GM12878 (cell line): ENCODE measurements around the gene DNAJB6. TPM values are rescaled to one million over a fixed set of nuclear protein-coding genes. Genes with fewer than 3 reads are reported as not detected.

Source experiments
- CBX3 ChIP-seq: fragments of 200-600 bp; sonication (generic); IDR thresholded peaks from 2 replicates; pipeline ENCODE4 v1.6.1; 2016; ENCODE audit warnings: low read depth, borderline replicate concordance
- CBX5 ChIP-seq: sonication (generic); IDR thresholded peaks from 2 replicates; pipeline ENCODE4 v1.6.1; 2016; ENCODE audit warnings: low read depth, moderate library complexity, mild to moderate bottlenecking, inconsistent platforms
- EP300 ChIP-seq, 2 experiments: fragments of 150-350 bp in 1 of 2; IDR thresholded peaks; 2 replicates each; pipeline ENCODE4 v1.6.1; 2011 to 2012; ENCODE audit warnings: low read depth in 2 of 2, low read length in 2 of 2, borderline replicate concordance in 1 of 2, improper control_type of control experiment in 1 of 2, inconsistent platforms in 1 of 2; ENCODE audit not compliant: control insufficient read depth in 1 of 2
- EZH2 ChIP-seq: IDR thresholded peaks from 2 replicates; pipeline ENCODE4 v1.6.1; 2012; ENCODE audit warnings: low read depth, mild to moderate bottlenecking, control low read depth, inconsistent platforms, low read length, borderline replicate concordance; ENCODE audit not compliant: control insufficient read depth
- IRF4 ChIP-seq: IDR thresholded peaks from 2 replicates; pipeline ENCODE4 v1.6.1; 2011; ENCODE audit warnings: low read depth, low read length
- KLF5 ChIP-seq: fragments of 450-650 bp; IDR thresholded peaks from 2 replicates; pipeline ENCODE4 v1.6.1; 2014; ENCODE audit warnings: mild to moderate bottlenecking; ENCODE audit not compliant: partially characterized antibody
- MXI1 ChIP-seq: fragments of 150-350 bp; IDR thresholded peaks from 2 replicates; pipeline ENCODE4 v1.6.1; 2011; ENCODE audit warnings: low read depth, mild to moderate bottlenecking, inconsistent platforms, low read length, improper control_type of control experiment
- NRF1 ChIP-seq: conservative IDR thresholded peaks from 2 replicates; pipeline ENCODE4 v1.6.1; 2011; ENCODE audit warnings: mild to moderate bottlenecking, low read depth, low read length, improper control_type of control experiment
- SMC3 ChIP-seq: IDR thresholded peaks from 2 replicates; pipeline ENCODE4 v1.6.1; 2011; ENCODE audit warnings: low read length, improper control_type of control experiment, borderline replicate concordance
- SPI1 ChIP-seq: IDR thresholded peaks from 2 replicates; pipeline ENCODE4 v1.6.1; 2011; ENCODE audit warnings: low read depth, mild to moderate bottlenecking, low read length, moderate library complexity, borderline replicate concordance; ENCODE audit not compliant: insufficient read depth
- SREBF2 ChIP-seq: IDR thresholded peaks from 2 replicates; pipeline ENCODE4 v1.6.1; 2012; ENCODE audit warnings: mild to moderate bottlenecking, low read length
- STAT1 ChIP-seq: fragments of 450-650 bp; conservative IDR thresholded peaks from 2 replicates; pipeline ENCODE4 v1.6.1; 2014; ENCODE audit warnings: antibody characterized with exemption, mild to moderate bottlenecking
- STAT3 ChIP-seq: IDR thresholded peaks from 2 replicates; pipeline ENCODE4 v1.6.1; 2011; ENCODE audit warnings: low read depth, low read length, improper control_type of control experiment
- YBX1 ChIP-seq: fragments of 450-650 bp; IDR thresholded peaks from 2 replicates; pipeline ENCODE4 v1.6.1; 2016; ENCODE audit warnings: antibody characterized with exemption
- polyA plus RNA-seq, 11 experiments: library from polyadenylated mRNA; depleted of rRNA in 4 of 11; unstranded in 6 of 11; stranded (reverse) in 5 of 11; fragments of >200 nt; fragmentation: Nextera tagmentation in 4 of 11; fragmentation: Illumina TruSeq in 1 of 11; extraction: Ambion mirVana in 4 of 11; extraction: Trizol in 1 of 11; gene quantifications; 1 replicate in 1 of 11; 2 replicates in 10 of 11; pipeline versions ENCODE4 v1.2.1 to v1.2.3, GENCODE V29; 2011 to 2016; ENCODE audit warnings: inconsistent platforms in 2 of 11, missing spikeins in 2 of 11, low read depth in 1 of 11
- total RNA-seq, 4 experiments: library from RNA; depleted of rRNA in 3 of 4; stranded (reverse); fragments of >200 nt in 3 of 4; fragmentation: Illumina TruSeq in 1 of 4; extraction: Trizol in 1 of 4; gene quantifications; 2 replicates each; pipeline versions ENCODE4 v1.2.1 to v1.2.3, GENCODE V29; 2013 to 2021
- TF ChIP-seq, protein P1 (sequence below): fragments of 450-650 bp; IDR thresholded peaks from 2 replicates; pipeline ENCODE4 v1.6.1; 2017; ENCODE audit warnings: mild to moderate bottlenecking, moderate library complexity
- TF ChIP-seq, protein P2 (sequence below): fragments of 450-650 bp; formaldehyde crosslinking; IDR thresholded peaks from 2 replicates; pipeline ENCODE4 v1.5.0; 2022; ENCODE audit warnings: mild to moderate bottlenecking, missing genetic modification characterization
- TF ChIP-seq, protein P3 (sequence below): IDR thresholded peaks from 2 replicates; pipeline ENCODE4 v1.6.1; 2012; ENCODE audit warnings: low read depth, low read length, improper control_type of control experiment

DNAJB6 gene
- total and polyA plus RNA-seq, 10 of the 15 experiments (the other 5 are each of a cell fraction or from before 2014, with no cell fraction given) = 34.5 to 117 (median 53.1) TPM

DNA sequence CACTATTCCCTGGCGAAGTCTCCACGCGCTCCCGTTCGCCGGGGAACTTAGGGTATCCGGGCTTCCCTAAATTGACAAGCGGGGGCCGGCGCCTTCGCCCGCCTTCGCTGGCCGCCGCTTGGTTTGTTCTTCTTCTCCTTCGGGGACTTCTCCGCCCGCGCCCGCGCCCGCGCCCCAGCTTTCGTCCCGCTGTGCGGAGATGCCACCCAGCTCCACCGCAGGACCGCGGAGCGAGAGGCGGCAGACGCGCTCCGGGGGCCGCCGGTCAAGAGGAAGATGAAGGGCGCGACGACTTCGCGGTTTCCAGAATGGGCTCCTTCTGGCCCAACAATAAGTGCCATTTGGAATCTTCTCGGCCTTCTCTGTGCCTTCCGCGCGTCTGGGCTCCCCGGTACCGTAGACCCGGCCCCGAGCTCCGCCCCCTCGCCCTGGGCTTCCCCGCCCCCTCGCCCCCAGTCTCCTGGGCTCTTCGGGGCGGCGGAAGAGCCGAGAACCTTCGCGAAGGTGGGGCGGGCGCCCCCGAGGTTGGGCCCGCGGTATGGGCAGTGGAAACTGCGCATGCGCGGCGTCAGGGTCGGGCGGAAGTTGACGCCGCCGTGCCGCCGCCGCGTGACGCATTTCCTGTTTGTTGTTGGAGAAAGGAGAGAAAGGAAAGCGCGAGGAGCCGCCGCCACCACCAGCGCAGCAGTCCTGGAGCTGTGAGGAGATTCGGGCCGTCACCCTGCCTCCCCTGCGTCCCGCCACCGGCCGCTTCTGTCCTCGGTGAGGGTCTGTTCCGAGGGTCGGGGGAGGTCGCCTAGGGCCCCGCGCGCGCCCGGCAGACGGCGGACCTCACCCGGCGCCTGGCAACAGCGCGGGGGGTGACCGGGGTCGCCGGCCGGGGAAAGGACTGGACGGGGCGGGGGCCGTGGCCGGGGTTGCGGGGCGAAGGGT, at the start of gene DNAJB6 (continued):
- TF ChIP-seq, protein P1, sequence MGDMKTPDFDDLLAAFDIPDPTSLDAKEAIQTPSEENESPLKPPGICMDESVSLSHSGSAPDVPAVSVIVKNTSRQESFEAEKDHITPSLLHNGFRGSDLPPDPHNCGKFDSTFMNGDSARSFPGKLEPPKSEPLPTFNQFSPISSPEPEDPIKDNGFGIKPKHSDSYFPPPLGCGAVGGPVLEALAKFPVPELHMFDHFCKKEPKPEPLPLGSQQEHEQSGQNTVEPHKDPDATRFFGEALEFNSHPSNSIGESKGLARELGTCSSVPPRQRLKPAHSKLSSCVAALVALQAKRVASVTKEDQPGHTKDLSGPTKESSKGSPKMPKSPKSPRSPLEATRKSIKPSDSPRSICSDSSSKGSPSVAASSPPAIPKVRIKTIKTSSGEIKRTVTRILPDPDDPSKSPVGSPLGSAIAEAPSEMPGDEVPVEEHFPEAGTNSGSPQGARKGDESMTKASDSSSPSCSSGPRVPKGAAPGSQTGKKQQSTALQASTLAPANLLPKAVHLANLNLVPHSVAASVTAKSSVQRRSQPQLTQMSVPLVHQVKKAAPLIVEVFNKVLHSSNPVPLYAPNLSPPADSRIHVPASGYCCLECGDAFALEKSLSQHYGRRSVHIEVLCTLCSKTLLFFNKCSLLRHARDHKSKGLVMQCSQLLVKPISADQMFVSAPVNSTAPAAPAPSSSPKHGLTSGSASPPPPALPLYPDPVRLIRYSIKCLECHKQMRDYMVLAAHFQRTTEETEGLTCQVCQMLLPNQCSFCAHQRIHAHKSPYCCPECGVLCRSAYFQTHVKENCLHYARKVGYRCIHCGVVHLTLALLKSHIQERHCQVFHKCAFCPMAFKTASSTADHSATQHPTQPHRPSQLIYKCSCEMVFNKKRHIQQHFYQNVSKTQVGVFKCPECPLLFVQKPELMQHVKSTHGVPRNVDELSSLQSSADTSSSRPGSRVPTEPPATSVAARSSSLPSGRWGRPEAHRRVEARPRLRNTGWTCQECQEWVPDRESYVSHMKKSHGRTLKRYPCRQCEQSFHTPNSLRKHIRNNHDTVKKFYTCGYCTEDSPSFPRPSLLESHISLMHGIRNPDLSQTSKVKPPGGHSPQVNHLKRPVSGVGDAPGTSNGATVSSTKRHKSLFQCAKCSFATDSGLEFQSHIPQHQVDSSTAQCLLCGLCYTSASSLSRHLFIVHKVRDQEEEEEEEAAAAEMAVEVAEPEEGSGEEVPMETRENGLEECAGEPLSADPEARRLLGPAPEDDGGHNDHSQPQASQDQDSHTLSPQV = no peak
- TF ChIP-seq EZH2 (no peak), STAT1 (no peak), IRF4 (no peak), EP300 (IDR thresholded peaks at IDR 0.05; ENCODE audit: borderline replicate concordance in 1 of 2, control insufficient read depth in 1 of 2, low read depth in 2 of 2, low read length in 2 of 2) (peak in 1 of 2 experiments; percentile 48; a peak in 1 of 4 replicates), SREBF2 (no peak), STAT3 (no peak), CBX3 (no peak), MXI1 (0 out of 2 replicates have a peak, but pooled peaks have one; percentile 17), SMC3 (no peak), NRF1 (peak; percentile 46), CBX5 (0 out of 2 replicates have a peak, but pooled peaks have one; percentile 15), KLF5 (no peak), SPI1 (no peak), YBX1 (no peak)
- TF ChIP-seq, protein P2, sequence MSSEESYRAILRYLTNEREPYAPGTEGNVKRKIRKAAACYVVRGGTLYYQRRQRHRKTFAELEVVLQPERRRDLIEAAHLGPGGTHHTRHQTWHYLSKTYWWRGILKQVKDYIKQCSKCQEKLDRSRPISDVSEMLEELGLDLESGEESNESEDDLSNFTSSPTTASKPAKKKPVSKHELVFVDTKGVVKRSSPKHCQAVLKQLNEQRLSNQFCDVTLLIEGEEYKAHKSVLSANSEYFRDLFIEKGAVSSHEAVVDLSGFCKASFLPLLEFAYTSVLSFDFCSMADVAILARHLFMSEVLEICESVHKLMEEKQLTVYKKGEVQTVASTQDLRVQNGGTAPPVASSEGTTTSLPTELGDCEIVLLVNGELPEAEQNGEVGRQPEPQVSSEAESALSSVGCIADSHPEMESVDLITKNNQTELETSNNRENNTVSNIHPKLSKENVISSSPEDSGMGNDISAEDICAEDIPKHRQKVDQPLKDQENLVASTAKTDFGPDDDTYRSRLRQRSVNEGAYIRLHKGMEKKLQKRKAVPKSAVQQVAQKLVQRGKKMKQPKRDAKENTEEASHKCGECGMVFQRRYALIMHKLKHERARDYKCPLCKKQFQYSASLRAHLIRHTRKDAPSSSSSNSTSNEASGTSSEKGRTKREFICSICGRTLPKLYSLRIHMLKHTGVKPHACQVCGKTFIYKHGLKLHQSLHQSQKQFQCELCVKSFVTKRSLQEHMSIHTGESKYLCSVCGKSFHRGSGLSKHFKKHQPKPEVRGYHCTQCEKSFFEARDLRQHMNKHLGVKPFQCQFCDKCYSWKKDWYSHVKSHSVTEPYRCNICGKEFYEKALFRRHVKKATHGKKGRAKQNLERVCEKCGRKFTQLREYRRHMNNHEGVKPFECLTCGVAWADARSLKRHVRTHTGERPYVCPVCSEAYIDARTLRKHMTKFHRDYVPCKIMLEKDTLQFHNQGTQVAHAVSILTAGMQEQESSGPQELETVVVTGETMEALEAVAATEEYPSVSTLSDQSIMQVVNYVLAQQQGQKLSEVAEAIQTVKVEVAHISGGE (CRISPR knock-in tag) = no peak
- TF ChIP-seq, protein P3, sequence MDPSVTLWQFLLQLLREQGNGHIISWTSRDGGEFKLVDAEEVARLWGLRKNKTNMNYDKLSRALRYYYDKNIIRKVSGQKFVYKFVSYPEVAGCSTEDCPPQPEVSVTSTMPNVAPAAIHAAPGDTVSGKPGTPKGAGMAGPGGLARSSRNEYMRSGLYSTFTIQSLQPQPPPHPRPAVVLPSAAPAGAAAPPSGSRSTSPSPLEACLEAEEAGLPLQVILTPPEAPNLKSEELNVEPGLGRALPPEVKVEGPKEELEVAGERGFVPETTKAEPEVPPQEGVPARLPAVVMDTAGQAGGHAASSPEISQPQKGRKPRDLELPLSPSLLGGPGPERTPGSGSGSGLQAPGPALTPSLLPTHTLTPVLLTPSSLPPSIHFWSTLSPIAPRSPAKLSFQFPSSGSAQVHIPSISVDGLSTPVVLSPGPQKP = 0 out of 2 replicates have a peak, but pooled peaks have one; percentile 37
